Subcutaneous abdominal adipose tissue (tissue), 5 donors: ENCODE measurements around the gene LORICRIN.
"Not testable (repeated sequence)": the region's sequence is repeated elsewhere in the genome, so short reads cannot be mapped to it uniquely, and the experiment has no call there.

ENCODE experiments used
- H3K27ac ChIP-seq: one replicate; pipeline ENCODE4 v1.7.0; 2013; ENCODE audit warnings: low read depth, mild to moderate bottlenecking, inconsistent platforms, low read length, moderate library complexity
- H3K27me3 ChIP-seq, 5 donors: one replicate each; pipeline ENCODE4 v1.7.0; 2013; ENCODE audit warnings: low read length in 5 of 5, inconsistent platforms in 1 of 5; ENCODE audit not compliant: control insufficient read depth in 5 of 5, insufficient read depth in 4 of 5
- H3K36me3 ChIP-seq, 5 donors: one replicate each; pipeline ENCODE4 v1.7.0; 2013; ENCODE audit warnings: low read length in 5 of 5; ENCODE audit not compliant: control insufficient read depth in 5 of 5, insufficient read depth in 5 of 5
- H3K4me1 ChIP-seq, 5 donors: one replicate each; pipeline ENCODE4 v1.7.0; 2013; ENCODE audit warnings: low read length in 5 of 5, mild to moderate bottlenecking in 3 of 5, moderate library complexity in 1 of 5; ENCODE audit not compliant: control insufficient read depth in 5 of 5, insufficient read depth in 5 of 5
- H3K4me3 ChIP-seq, 5 donors: one replicate each; pipeline ENCODE4 v1.7.0; 2013; ENCODE audit warnings: low read length in 5 of 5, low read depth in 1 of 5
- H3K9ac ChIP-seq, 5 donors: one replicate each; pipeline ENCODE4 v1.7.0; 2013; ENCODE audit warnings: low read length in 5 of 5, mild to moderate bottlenecking in 4 of 5, moderate library complexity in 3 of 5
- H3K9me3 ChIP-seq, 5 donors: one replicate each; pipeline ENCODE4 v1.7.0; 2013; ENCODE audit warnings: low read length in 5 of 5; ENCODE audit not compliant: control insufficient read depth in 5 of 5
- donor health status: healthy.
- donor health status: healthy.
- donor health status: healthy.
- donor health status: healthy.
- donor health status: healthy.

Gene LORICRIN

DNA sequence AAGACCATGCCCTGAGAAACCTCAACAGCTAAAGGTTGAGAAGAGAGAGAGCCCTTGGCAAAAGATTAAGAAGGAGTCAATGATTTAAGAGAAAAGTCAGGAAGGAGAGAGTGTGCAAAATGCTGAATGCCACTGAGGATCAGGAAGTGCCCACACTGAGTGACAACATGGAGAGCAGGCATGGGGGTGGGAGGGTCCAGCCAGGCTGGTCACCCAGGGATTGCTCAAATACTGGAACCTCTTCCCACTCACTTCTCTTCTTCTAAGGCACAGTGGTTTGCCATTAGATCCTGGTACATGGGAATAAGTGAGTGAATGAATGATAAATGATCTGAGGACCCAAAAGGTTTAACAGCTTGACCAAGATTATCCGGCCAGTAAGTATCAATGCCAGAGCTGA is 31.0 kb upstream of the LORICRIN start:
- H3K9ac ChIP-seq = no peak overlapping the region
- H3K4me1 ChIP-seq = peaks cover 0 to 11% (median 0%) of the 10 kb centered on the region in 5 donors
- H3K9me3 ChIP-seq = no peaks in the 10 kb centered on the region
- H3K27me3 ChIP-seq = peaks cover 0 to 5% (median 0%) of the 10 kb centered on the region in 5 donors
- no peaks in the 10 kb centered on the region for H3K36me3 ChIP-seq
- no peak overlapping the region for H3K27ac ChIP-seq
- no peak overlapping the region for H3K4me3 ChIP-seq

DNA sequence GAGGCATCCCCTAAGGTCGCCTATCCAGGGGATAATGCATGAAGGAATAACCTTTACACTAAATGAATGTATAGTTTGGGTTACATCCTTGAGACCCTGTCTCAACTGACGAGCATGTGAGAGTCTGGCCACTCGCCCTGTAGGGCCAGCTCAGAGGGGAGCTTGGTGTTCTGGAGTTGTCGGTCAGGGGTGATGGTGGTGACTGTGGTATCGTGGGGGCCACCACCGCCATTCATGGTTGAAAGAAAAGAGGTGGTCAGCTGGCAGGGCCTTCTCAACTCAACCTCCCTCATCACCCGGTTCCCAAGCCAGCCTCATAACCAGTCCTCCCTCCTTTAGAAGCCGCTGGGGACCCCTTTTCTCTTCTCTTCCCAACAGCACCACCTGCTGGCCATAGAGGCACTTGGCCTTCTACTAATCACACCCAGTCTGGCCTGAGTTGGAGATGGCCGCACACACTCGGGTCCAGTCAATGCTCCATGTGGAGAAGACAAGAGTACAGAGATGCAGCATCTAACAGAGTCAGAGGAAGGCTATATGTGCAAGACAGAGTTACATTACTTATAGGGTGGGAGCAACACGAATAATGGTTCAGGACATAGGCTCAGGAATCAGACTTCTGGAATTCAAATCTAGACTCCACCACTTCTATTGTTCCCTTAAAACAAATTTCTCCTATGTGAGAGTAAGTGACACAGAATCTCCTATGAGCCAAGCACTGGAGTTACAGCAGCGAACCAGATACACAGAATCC is 30.2 kb upstream of the LORICRIN start:
- H3K4me1 ChIP-seq = peaks cover 0 to 11% (median 0%) of the 10 kb centered on the region in 5 donors
- not testable (repeated sequence) for H3K27me3 ChIP-seq, H3K36me3 ChIP-seq, H3K9ac ChIP-seq, H3K9me3 ChIP-seq, H3K4me3 ChIP-seq, H3K27ac ChIP-seq

DNA sequence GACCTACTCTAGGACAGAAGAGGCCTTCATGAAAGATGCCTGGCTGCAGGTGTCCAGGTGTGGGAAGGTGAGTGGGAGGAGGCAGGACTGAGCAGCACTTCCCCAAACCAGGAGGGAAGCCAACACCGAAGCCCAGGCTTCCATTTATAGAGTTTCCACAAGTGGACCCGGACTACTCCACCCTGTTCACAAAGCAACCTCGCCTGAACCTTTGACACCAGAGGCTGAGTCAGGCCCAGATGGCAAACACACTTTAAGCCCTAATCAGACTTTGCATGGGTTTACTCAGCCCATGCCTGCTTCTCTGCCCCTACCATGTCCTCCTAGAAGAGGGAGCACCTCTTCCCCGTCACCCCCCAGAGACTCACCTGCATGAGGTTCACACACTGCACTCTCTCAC is 28.1 kb upstream of the LORICRIN start:
- H3K27ac ChIP-seq = no peak overlapping the region
- no peaks in the 10 kb centered on the region for H3K36me3 ChIP-seq

DNA sequence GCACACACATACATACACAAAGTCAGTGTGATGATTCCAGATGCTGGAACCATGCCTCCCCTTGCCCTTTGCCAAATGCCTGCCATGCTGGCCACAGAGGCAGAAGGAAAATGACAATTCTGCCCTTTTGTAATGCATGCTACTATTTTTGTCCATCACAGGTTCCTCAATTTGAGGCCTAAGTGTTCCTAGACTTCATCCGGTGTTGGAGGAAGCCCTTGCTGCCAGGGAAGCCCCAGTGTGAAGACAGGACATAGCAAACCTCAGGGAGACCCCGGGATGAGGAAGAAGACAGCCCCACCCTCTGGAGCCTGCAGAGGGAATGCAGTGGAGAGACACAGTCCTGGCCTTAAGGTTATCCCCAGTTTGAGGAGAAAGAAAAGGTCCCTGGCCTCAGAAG is 27.7 kb upstream of the LORICRIN start:
- H3K27ac ChIP-seq = no peak overlapping the region
- H3K9ac ChIP-seq = no peak overlapping the region
- H3K4me1 ChIP-seq = peaks cover 0 to 11% (median 0%) of the 10 kb centered on the region in 5 donors
- no peaks in the 10 kb centered on the region for H3K36me3 ChIP-seq
- H3K27me3 ChIP-seq = peaks cover 0 to 5% (median 0%) of the 10 kb centered on the region in 5 donors
- H3K9me3 ChIP-seq = no peaks in the 10 kb centered on the region
- no peak overlapping the region for H3K4me3 ChIP-seq

More for the DNA sequence above, 28.1 kb upstream of the LORICRIN start:
- Histone ChIP-seq H3K9me3 (no peaks in the 10 kb centered on the region), H3K4me1 (peaks cover 0 to 11% (median 0%) of the 10 kb centered on the region in 5 donors), H3K27me3 (peaks cover 0 to 5% (median 0%) of the 10 kb centered on the region in 5 donors), H3K9ac (no peak overlapping the region), H3K4me3 (no peak overlapping the region)

DNA sequence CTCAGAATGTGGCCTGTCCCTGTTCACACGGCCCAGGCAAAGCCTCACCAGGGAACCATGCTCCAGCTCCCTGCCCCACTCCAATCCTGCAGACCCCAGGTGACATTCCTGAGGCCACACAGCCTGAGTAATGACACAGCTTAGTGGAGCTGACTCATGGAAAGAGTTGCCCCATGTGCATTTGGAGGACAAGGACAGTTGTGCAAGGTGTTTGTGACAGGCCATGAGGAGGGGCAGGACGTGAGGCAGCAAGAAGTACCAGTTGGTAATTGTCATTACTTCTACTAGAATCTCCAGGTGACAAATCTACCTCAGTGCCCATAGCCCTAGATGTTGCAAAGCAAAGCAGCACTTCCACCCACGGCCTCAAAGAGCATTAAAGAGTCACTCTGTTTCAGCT is 26.9 kb upstream of the LORICRIN start:
- no peaks in the 10 kb centered on the region for H3K9me3 ChIP-seq
- peaks cover 0 to 11% (median 0%) of the 10 kb centered on the region in 5 donors for H3K4me1 ChIP-seq
- H3K36me3 ChIP-seq = no peaks in the 10 kb centered on the region
- no peak overlapping the region for H3K27ac ChIP-seq
- peaks cover 0 to 5% (median 0%) of the 10 kb centered on the region in 5 donors for H3K27me3 ChIP-seq
- no peak overlapping the region for H3K4me3 ChIP-seq
- H3K9ac ChIP-seq = no peak overlapping the region

DNA sequence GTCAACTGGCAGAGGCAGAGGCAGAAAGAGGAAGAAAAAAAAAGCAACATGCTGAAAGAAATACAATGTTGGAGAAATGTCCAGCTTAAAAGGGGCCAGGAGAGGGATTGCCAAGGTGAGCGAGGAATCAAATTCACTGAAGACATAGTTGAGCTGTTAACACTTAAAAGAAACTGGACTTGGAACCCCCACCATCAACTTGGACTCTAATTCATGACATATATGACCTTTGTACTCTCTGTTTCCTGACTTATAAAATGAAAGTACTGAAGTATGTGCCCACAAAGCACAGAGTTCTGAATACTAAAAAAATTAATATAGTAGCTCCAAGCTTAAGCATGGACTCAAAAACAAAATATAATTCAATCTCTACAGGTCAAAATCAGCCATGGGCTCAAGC is 26.0 kb upstream of the LORICRIN start:
- no peaks in the 10 kb centered on the region for H3K27me3 ChIP-seq
- no peak overlapping the region for H3K4me3 ChIP-seq
- peaks cover 0 to 11% (median 0%) of the 10 kb centered on the region in 5 donors for H3K4me1 ChIP-seq
- H3K9me3 ChIP-seq = no peaks in the 10 kb centered on the region
- H3K9ac ChIP-seq = no peak overlapping the region
- no peak overlapping the region for H3K27ac ChIP-seq
- H3K36me3 ChIP-seq = no peaks in the 10 kb centered on the region

DNA sequence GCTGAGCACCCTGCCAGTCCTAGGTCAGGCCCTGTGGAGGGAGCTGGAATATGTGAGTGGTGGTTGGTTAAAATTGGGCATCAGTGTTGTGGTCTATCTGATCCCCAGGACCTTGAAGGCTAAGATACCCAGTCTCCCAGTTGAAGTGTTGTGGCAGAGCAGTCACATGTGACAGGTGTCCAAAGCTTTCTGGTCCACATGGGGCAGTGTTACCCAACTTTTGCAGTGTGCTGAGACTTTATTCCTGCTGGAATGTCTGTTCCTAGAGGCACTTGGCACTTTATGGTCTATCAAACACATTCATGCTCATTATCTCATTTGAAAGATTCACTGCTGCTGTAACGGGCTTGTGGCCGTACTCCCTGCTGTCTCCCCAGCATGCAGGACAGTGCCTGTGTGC is 21.0 kb upstream of the LORICRIN start:
- Histone ChIP-seq H3K9ac (no peak overlapping the region), H3K27ac (no peak overlapping the region), H3K9me3 (no peaks in the 10 kb centered on the region), H3K4me1 (no peaks in the 10 kb centered on the region), H3K27me3 (no peaks in the 10 kb centered on the region), H3K4me3 (no peak overlapping the region), H3K36me3 (no peaks in the 10 kb centered on the region)

DNA sequence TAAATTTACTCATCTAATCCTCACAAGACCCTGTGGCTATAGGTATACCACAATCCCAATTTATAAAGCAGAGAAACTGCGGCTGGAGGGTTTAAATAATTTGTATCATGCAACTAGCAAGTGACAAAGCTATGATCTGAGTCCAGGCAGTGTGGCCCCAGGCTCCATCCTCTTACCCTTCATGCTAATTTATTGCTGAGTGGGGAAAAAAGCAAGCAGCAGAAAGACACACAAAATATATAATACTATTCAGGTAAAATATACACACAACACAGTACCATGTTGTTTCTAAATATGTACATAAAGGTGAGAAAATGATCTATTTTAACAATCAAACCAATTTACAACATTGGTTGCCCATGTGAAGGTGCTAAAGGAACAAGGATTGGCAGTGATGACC is 17.3 kb upstream of the LORICRIN start:
- no peaks in the 10 kb centered on the region for H3K36me3 ChIP-seq
- H3K9ac ChIP-seq = no peak overlapping the region
- H3K27me3 ChIP-seq = peaks cover 0 to 5% (median 0%) of the 10 kb centered on the region in 5 donors
- no peaks in the 10 kb centered on the region for H3K4me1 ChIP-seq
- no peak overlapping the region for H3K27ac ChIP-seq
- H3K4me3 ChIP-seq = no peak overlapping the region
- no peaks in the 10 kb centered on the region for H3K9me3 ChIP-seq

DNA sequence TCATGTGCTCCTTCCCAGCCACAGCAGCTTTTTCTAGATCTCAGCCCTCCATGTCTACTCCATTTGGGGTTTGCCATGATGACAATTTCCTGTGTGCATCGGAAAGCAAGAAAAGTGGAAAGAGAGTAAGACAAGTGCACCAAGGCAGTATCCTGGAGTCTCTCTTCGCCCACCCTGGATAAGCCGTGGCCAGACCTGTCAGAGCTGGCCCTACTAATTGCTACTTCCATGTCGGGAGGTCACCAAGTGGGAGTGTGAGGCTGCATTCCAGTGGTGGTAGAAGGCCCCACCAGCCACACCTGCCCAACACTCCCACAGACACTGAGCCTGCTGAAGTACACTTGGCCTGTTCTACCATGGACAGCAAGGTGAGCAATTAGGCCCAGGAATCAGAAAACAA is 14.0 kb upstream of the LORICRIN start:
- no peaks in the 10 kb centered on the region for H3K36me3 ChIP-seq
- peaks cover 0 to 14% (median 2%) of the 10 kb centered on the region in 5 donors for H3K27me3 ChIP-seq
- H3K27ac ChIP-seq = no peak overlapping the region
- peaks cover 0 to under 1% (median 0%) of the 10 kb centered on the region in 5 donors for H3K4me1 ChIP-seq
- no peak overlapping the region for H3K9ac ChIP-seq
- no peaks in the 10 kb centered on the region for H3K9me3 ChIP-seq
- no peak overlapping the region for H3K4me3 ChIP-seq

DNA sequence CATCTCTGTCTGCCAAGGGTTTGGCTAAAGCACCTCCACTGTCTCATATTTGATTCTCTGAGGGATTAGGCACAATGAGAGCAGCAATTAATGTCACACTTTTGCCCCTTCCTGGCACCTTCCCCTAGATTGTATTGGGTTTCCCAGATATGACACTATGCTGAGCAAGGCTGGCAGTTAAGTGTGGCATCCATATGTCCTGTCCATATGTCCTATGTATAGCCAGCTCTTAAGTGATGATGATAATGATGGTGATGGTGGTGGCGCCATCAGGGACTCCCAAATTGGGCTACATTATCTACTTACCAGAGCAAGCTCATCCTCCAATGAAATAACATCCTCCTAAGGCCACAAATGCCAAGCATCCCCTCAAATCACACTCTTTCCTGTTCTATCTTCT is 13.5 kb upstream of the LORICRIN start:
- H3K4me3 ChIP-seq = no peak overlapping the region
- no peak overlapping the region for H3K9ac ChIP-seq
- H3K27me3 ChIP-seq = peaks cover 0 to 14% (median 2%) of the 10 kb centered on the region in 5 donors

More for the DNA sequence above, 13.5 kb upstream of the LORICRIN start:
- H3K9me3 ChIP-seq = no peaks in the 10 kb centered on the region
- no peaks in the 10 kb centered on the region for H3K36me3 ChIP-seq
- no peak overlapping the region for H3K27ac ChIP-seq
- H3K4me1 ChIP-seq = peaks cover 0 to 6% (median 0%) of the 10 kb centered on the region in 5 donors
